ENCODE measurements around the gene BOLA2B.

DNA sequence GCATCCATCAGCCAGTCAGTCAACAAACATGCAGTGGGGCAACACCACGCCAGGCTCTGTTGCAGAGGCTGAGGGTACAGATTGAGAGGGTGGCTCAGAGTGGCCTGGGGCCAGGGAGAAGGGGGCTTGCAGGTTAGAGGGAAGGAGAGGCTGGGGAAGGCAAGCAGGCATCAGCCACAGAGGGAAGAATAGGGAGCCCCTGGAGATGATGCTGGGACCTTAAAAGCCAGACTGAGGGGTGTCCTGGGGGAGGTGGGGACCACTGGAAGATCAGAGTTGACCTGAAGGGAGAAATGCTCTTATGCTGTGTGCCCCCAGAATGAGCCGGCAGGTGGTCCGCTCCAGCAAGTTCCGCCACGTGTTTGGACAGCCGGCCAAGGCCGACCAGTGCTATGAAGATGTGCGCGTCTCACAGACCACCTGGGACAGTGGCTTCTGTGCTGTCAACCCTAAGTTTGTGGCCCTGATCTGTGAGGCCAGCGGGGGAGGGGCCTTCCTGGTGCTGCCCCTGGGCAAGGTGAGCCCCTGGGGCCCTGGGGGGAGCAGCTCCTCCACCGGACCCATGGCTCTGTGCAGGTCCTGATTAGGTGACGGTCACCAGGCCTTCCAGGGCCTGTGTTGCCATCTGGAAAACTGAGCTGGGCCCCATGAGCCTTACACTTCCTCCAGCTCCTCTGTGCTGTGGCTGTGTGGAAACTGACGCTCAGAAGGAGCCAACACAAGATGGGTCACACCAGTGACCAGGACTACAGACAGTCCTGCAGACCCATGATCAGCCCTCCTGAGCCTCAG lies 8.4 kb downstream of the BOLA2B start:
- TF ChIP-seq PAX5 (IDR thresholded peaks at IDR 0.05; ENCODE audit: insufficient read depth, low read length, severe bottlenecking) (no peak), TAF1 (IDR thresholded peaks at IDR 0.05; ENCODE audit: low read depth, low read length) (no peak), POLR2A (IDR thresholded peaks at IDR 0.05; ENCODE audit: low read depth, low read length) (peak; percentile 85)

All from GM12891 (cell line).